DOHH2 (cell line): ENCODE data around the gene SLC26A6.

Source experiments
- H3F3A ChIP-seq: fragments of 200-600 bp; sonication (generic), shearing (Covaris generic); 2 replicates; pipeline ENCODE4 v1.6.0; 2016; ENCODE audit warnings: antibody characterized with exemption, mild to moderate bottlenecking; ENCODE audit not compliant: control insufficient read depth, insufficient read depth
- H3K27ac ChIP-seq: fragments of 200-600 bp; sonication (generic); 2 replicates; pipeline ENCODE4 v1.5.1; 2014; ENCODE audit warnings: low read depth, mild to moderate bottlenecking, low read length, moderate library complexity
- H3K27me3 ChIP-seq: fragments of 200-600 bp; sonication (generic); 2 replicates; pipeline ENCODE4 v1.6.1; 2014; ENCODE audit warnings: mild to moderate bottlenecking, low read length, mixed read lengths; ENCODE audit not compliant: control insufficient read depth
- H3K36me3 ChIP-seq: fragments of 200-600 bp; sonication (generic); 2 replicates; pipeline ENCODE4 v1.6.1; 2014; ENCODE audit warnings: mild to moderate bottlenecking, low read length, moderate library complexity, mixed read lengths; ENCODE audit not compliant: control insufficient read depth
- H3K4me1 ChIP-seq: fragments of 200-600 bp; sonication (generic); 2 replicates; pipeline ENCODE4 v1.6.1; 2014; ENCODE audit warnings: mild to moderate bottlenecking, low read length, mixed read lengths; ENCODE audit not compliant: control insufficient read depth
- H3K4me2 ChIP-seq: fragments of 200-600 bp; sonication (generic); 2 replicates; pipeline ENCODE4 v1.6.0; 2014; ENCODE audit warnings: mild to moderate bottlenecking, low read length, moderate library complexity
- H3K4me3 ChIP-seq: fragments of 200-600 bp; sonication (generic); 2 replicates; pipeline ENCODE4 v1.5.1; 2014; ENCODE audit warnings: mild to moderate bottlenecking, low read length, mixed read lengths
- H3K79me2 ChIP-seq: fragments of 200-600 bp; sonication (generic); 2 replicates; pipeline ENCODE4 v1.6.1; 2014; ENCODE audit warnings: mild to moderate bottlenecking, low read length, mixed read lengths; ENCODE audit not compliant: control insufficient read depth
- H3K9me2 ChIP-seq: fragments of 200-600 bp; sonication (generic); replicated peaks from 2 replicates; pipeline ENCODE4 v1.6.1; 2014; ENCODE audit warnings: mild to moderate bottlenecking, low read length, mixed read lengths; ENCODE audit not compliant: control insufficient read depth
- H3K9me3 ChIP-seq: fragments of 200-600 bp; sonication (generic); 2 replicates; pipeline ENCODE4 v1.6.1; 2014; ENCODE audit warnings: antibody characterized with exemption, low read length, mixed read lengths; ENCODE audit not compliant: control insufficient read depth, insufficient read depth
- H4K20me1 ChIP-seq: fragments of 200-600 bp; sonication (generic); 2 replicates; pipeline ENCODE4 v1.6.0; 2014; ENCODE audit warnings: low read depth, mild to moderate bottlenecking, antibody characterized with exemption, low read length, moderate library complexity; ENCODE audit not compliant: control insufficient read depth, insufficient read depth
- CTCF ChIP-seq: fragments of 200-600 bp; sonication (generic); IDR thresholded peaks from one replicate; pipeline ENCODE4 v1.5.1; 2014; ENCODE audit warnings: antibody characterized with exemption, mild to moderate bottlenecking, low read depth, low read length; ENCODE audit not compliant: poor library complexity, severe bottlenecking
- EZH2phosphoT487 ChIP-seq: fragments of 200-600 bp; sonication (generic); IDR thresholded peaks from 2 replicates; pipeline ENCODE4 v1.6.1; 2017; ENCODE audit warnings: borderline replicate concordance, mild to moderate bottlenecking, antibody characterized with exemption, low read length, moderate library complexity, mixed read lengths

SLC26A6 gene

GRCh38 chr3:48576647-48577046 lies 58.6 kb downstream of the SLC26A6 start:
- Histone ChIP-seq H3K9me2 (no peaks in the 10 kb centered on the region), H4K20me1 (no peaks in the 10 kb centered on the region), H3K79me2 (no peaks in the 10 kb centered on the region), H3K36me3 (no peaks in the 10 kb centered on the region), H3K4me1 (no peaks in the 10 kb centered on the region), H3K27me3 (0 out of 2 replicates have a peak, but pooled peaks cover 6% of the 10 kb centered on the region), H3K27ac (no peak overlapping the region), H3K4me2 (no peak overlapping the region), H3K4me3 (no peak overlapping the region), H3K9me3 (no peaks in the 10 kb centered on the region), H3F3A (no peaks in the 10 kb centered on the region)
- no peak for TF ChIP-seq EZH2phosphoT487
- TF ChIP-seq CTCF = no peak
